ENCODE measurements around the gene LIMCH1. TPM values are rescaled to one million over a fixed set of nuclear protein-coding genes. Genes with fewer than 3 reads are reported as not detected.

The LIMCH1 gene
- total and polyA plus RNA-seq, 2 donors from 2014 or later: 19.9 to 83.9 TPM

GRCh38 chr4:41678086-41678816 lies 140.3 kb downstream of the LIMCH1 start:
- Histone ChIP-seq H3K36me3 (ENCODE audit: control insufficient read depth in 2 of 3, insufficient read depth in 3 of 3, low read length in 3 of 3) (peaks cover 0 to 30% (median 25%) of the 10 kb centered on the region in 3 donors), H3K4me3 (ENCODE audit: low read length in 3 of 3) (no peak overlapping the region), H3K27me3 (ENCODE audit: control insufficient read depth, insufficient read depth, low read length) (no peaks in the 10 kb centered on the region), H3K27ac (ENCODE audit: low read depth in 2 of 2, low read length in 2 of 2) (no peak overlapping the region), H3K9ac (ENCODE audit: low read length in 3 of 3) (no peak overlapping the region), H3K9me3 (ENCODE audit: control insufficient read depth in 2 of 3, insufficient read depth in 1 of 3, low read length in 3 of 3) (no peaks in the 10 kb centered on the region), H3K4me1 (ENCODE audit: control insufficient read depth in 2 of 3, insufficient read depth in 2 of 3, low read depth in 1 of 3, low read length in 3 of 3) (no peaks in the 10 kb centered on the region)
- DNase-seq: no peak
- TF ChIP-seq, protein P1, sequence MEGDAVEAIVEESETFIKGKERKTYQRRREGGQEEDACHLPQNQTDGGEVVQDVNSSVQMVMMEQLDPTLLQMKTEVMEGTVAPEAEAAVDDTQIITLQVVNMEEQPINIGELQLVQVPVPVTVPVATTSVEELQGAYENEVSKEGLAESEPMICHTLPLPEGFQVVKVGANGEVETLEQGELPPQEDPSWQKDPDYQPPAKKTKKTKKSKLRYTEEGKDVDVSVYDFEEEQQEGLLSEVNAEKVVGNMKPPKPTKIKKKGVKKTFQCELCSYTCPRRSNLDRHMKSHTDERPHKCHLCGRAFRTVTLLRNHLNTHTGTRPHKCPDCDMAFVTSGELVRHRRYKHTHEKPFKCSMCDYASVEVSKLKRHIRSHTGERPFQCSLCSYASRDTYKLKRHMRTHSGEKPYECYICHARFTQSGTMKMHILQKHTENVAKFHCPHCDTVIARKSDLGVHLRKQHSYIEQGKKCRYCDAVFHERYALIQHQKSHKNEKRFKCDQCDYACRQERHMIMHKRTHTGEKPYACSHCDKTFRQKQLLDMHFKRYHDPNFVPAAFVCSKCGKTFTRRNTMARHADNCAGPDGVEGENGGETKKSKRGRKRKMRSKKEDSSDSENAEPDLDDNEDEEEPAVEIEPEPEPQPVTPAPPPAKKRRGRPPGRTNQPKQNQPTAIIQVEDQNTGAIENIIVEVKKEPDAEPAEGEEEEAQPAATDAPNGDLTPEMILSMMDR (IDR thresholded peaks at IDR 0.05; ENCODE audit: borderline replicate concordance, extremely low read depth, insufficient read depth): no peak
- FAIRE-seq: no peak
- intact Hi-C loops (cut with DNase I): no loop called here

DNA sequence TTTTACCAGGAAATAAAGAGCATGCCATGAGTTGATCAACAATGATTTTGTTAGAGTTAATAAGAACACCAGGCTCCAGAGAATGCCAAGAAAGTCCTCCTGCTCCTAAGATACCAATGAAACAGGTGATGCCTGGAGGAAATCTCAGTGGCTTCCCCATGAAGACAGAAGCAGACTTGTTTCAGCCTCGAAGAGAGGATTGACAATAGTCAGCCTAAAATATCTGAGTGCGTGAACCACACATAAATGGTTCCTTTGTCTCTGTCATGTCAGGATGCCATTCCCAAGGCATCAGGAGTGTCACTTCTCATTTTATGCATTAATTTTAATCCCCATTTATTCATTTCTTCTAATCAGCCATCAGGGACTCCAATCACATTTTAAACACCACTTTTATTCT lies 141.0 kb downstream of the LIMCH1 start:
- FAIRE-seq (no peak), DNase-seq (no peak)
- no peaks in the 10 kb centered on the region for H3K27me3 ChIP-seq (ENCODE audit: control insufficient read depth, insufficient read depth, low read length)
- H3K9ac ChIP-seq (ENCODE audit: low read length in 3 of 3): no peak overlapping the region
- no peaks in the 10 kb centered on the region for H3K9me3 ChIP-seq (ENCODE audit: control insufficient read depth in 2 of 3, insufficient read depth in 1 of 3, low read length in 3 of 3)
- no peak overlapping the region for H3K27ac ChIP-seq (ENCODE audit: low read depth in 2 of 2, low read length in 2 of 2)
- intact Hi-C loops (cut with DNase I): no loop called here
- no peaks in the 10 kb centered on the region for H3K4me1 ChIP-seq (ENCODE audit: control insufficient read depth in 2 of 3, insufficient read depth in 2 of 3, low read depth in 1 of 3, low read length in 3 of 3)
- H3K4me3 ChIP-seq (ENCODE audit: low read length in 3 of 3): no peak overlapping the region
- H3K36me3 ChIP-seq (ENCODE audit: control insufficient read depth in 2 of 3, insufficient read depth in 3 of 3, low read length in 3 of 3): peaks cover 0 to 34% (median 24%) of the 10 kb centered on the region in 3 donors
- TF ChIP-seq, protein P1 (IDR thresholded peaks at IDR 0.05; ENCODE audit: borderline replicate concordance, extremely low read depth, insufficient read depth): no peak

DNA sequence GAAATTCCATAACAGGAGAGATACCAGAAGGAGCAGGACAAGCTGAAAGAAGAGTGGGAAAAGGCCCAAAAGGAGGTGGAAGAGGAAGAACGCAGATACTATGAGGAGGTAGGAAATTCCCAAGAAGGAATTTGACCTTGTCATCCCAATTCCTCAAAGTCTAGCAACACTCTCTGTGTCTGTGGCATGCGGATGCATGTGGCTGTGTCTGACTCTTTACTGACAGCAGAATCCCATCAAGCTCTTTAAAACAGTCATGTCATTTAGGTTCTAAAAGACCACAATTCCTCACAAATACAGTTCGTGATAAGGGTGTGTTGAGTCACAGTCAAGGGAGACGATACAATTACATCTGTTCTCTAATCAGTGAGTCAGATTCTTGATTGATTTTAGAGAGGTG lies 142.0 kb downstream of the LIMCH1 start:
- FAIRE-seq: no peak
- intact Hi-C loops (cut with DNase I): no loop called here
- Histone ChIP-seq H3K27ac (ENCODE audit: low read depth in 2 of 2, low read length in 2 of 2) (no peak overlapping the region), H3K36me3 (ENCODE audit: control insufficient read depth in 2 of 3, insufficient read depth in 3 of 3, low read length in 3 of 3) (peaks cover 0 to 30% (median 24%) of the 10 kb centered on the region in 3 donors), H3K27me3 (ENCODE audit: control insufficient read depth, insufficient read depth, low read length) (no peaks in the 10 kb centered on the region), H3K9me3 (ENCODE audit: control insufficient read depth in 2 of 3, insufficient read depth in 1 of 3, low read length in 3 of 3) (no peaks in the 10 kb centered on the region), H3K9ac (ENCODE audit: low read length in 3 of 3) (no peak overlapping the region), H3K4me1 (ENCODE audit: control insufficient read depth in 2 of 3, insufficient read depth in 2 of 3, low read depth in 1 of 3, low read length in 3 of 3) (no peaks in the 10 kb centered on the region), H3K4me3 (ENCODE audit: low read length in 3 of 3) (no peak overlapping the region)
- DNase-seq: no peak
- TF ChIP-seq, protein P1 (IDR thresholded peaks at IDR 0.05; ENCODE audit: borderline replicate concordance, extremely low read depth, insufficient read depth): no peak
